Neural cell (in vitro differentiated cells): ENCODE results near the gene KCNS1. TPM values are rescaled to one million over a fixed set of nuclear protein-coding genes. Genes with fewer than 3 reads are reported as not detected.

ENCODE experiments used
- H2AFZ ChIP-seq: fragments of 200-600, 300-800 bp; sonication (generic), shearing (Covaris generic); 2 replicates; pipeline ENCODE4 v1.6.0; 2014; ENCODE audit warnings: low read depth, mild to moderate bottlenecking, antibody characterized with exemption, low read length, moderate library complexity
- H3F3A ChIP-seq: fragments of 200-600 bp; shearing (Covaris generic); 2 replicates; pipeline ENCODE4 v1.6.1; 2016; ENCODE audit warnings: mild to moderate bottlenecking, moderate library complexity, mixed read lengths, antibody characterized with exemption, low read length; ENCODE audit not compliant: insufficient read depth, poor library complexity, severe bottlenecking
- H3K27ac ChIP-seq: fragments of 200-600, 300-800 bp; sonication (generic), shearing (Covaris generic); 2 replicates; pipeline ENCODE4 v1.5.1; 2014; ENCODE audit warnings: mild to moderate bottlenecking, low read length, moderate library complexity
- H3K27me3 ChIP-seq: fragments of 300-800, 200-600 bp; sonication (generic), shearing (Covaris generic); 2 replicates; pipeline ENCODE4 v1.6.0; 2014; ENCODE audit warnings: mild to moderate bottlenecking, low read depth, low read length, moderate library complexity; ENCODE audit not compliant: insufficient read depth
- H3K36me3 ChIP-seq: fragments of 300-800, 200-600 bp; sonication (generic), shearing (Covaris generic); 2 replicates; pipeline ENCODE4 v1.5.1; 2014; ENCODE audit warnings: mild to moderate bottlenecking, antibody characterized with exemption, low read length, moderate library complexity; ENCODE audit not compliant: insufficient read depth
- H3K4me2 ChIP-seq: fragments of 300-800, 200-600 bp; sonication (generic), shearing (Covaris generic); 2 replicates; pipeline ENCODE4 v1.6.0; 2014; ENCODE audit warnings: mild to moderate bottlenecking, low read length
- H3K4me3 ChIP-seq: fragments of 300-800, 200-600 bp; sonication (generic), shearing (Covaris generic); 2 replicates; pipeline ENCODE4 v1.5.1; 2014; ENCODE audit warnings: mild to moderate bottlenecking, low read length, moderate library complexity
- H3K79me2 ChIP-seq: fragments of 200-600 bp; shearing (Covaris generic); replicated peaks from 2 replicates; pipeline ENCODE4 v1.6.0; 2014; ENCODE audit warnings: mild to moderate bottlenecking, low read length, moderate library complexity; ENCODE audit not compliant: insufficient read depth
- H3K9ac ChIP-seq: fragments of 300-800, 200-600 bp; sonication (generic), shearing (Covaris generic); 2 replicates; pipeline ENCODE4 v1.6.1; 2016; ENCODE audit warnings: mild to moderate bottlenecking, low read length, mixed read lengths
- H3K9me2 ChIP-seq: fragments of 200-600 bp; shearing (Covaris generic); 2 replicates; pipeline ENCODE4 v1.6.1; 2016; ENCODE audit warnings: mild to moderate bottlenecking, low read length, mixed read lengths; ENCODE audit not compliant: insufficient read depth
- H3K9me3 ChIP-seq: fragments of 200-600, 300-800 bp; sonication (generic), shearing (Covaris generic); 2 replicates; pipeline ENCODE4 v1.6.1; 2016; ENCODE audit warnings: mild to moderate bottlenecking, mixed run types, low read length, moderate library complexity, mixed read lengths
- H4K20me1 ChIP-seq: fragments of 200-600 bp; shearing (Covaris generic); 2 replicates; pipeline ENCODE4 v1.6.1; 2016; ENCODE audit warnings: mild to moderate bottlenecking, mixed run types; ENCODE audit not compliant: insufficient read depth
- CTCF ChIP-seq: fragments of 450-650 bp; IDR thresholded peaks from 2 replicates; pipeline ENCODE4 v1.5.1; 2014; ENCODE audit warnings: antibody characterized with exemption, mild to moderate bottlenecking, moderate library complexity; ENCODE audit not compliant: poor library complexity, severe bottlenecking
- EP300 ChIP-seq: fragments of 450-650 bp; conservative IDR thresholded peaks from 2 replicates; pipeline ENCODE4 v1.6.1; 2014; ENCODE audit warnings: antibody characterized with exemption, mild to moderate bottlenecking, moderate library complexity; ENCODE audit not compliant: poor library complexity, severe bottlenecking
- EZH2 ChIP-seq: fragments of 200-600, 300-800 bp; shearing (Covaris generic), sonication (generic); IDR thresholded peaks from 2 replicates; pipeline ENCODE4 v1.6.1; 2014; ENCODE audit warnings: antibody characterized with exemption, low read length, borderline replicate concordance, mild to moderate bottlenecking; ENCODE audit not compliant: insufficient read depth, poor library complexity, severe bottlenecking
- MXI1 ChIP-seq: fragments of 450-650 bp; conservative IDR thresholded peaks from 2 replicates; pipeline ENCODE4 v1.6.1; 2014; ENCODE audit warnings: antibody characterized with exemption, mild to moderate bottlenecking; ENCODE audit not compliant: poor library complexity, severe bottlenecking
- POLR2AphosphoS5 ChIP-seq: IDR thresholded peaks from 2 replicates; pipeline ENCODE4 v1.6.1; 2012
- RAD21 ChIP-seq: fragments of 450-650 bp; conservative IDR thresholded peaks from 2 replicates; pipeline ENCODE4 v1.6.1; 2014; ENCODE audit warnings: antibody characterized with exemption, mild to moderate bottlenecking, moderate library complexity
- REST ChIP-seq: IDR thresholded peaks from 2 replicates; pipeline ENCODE4 v1.6.1; 2012; ENCODE audit warnings: borderline replicate concordance
- SMC3 ChIP-seq: fragments of 450-650 bp; conservative IDR thresholded peaks from 2 replicates; pipeline ENCODE4 v1.6.1; 2014; ENCODE audit warnings: antibody characterized with exemption, mild to moderate bottlenecking, moderate library complexity; ENCODE audit not compliant: poor library complexity
- TAF1 ChIP-seq: IDR thresholded peaks from 2 replicates; pipeline ENCODE4 v1.6.1; 2012; ENCODE audit warnings: low read depth
- polyA plus RNA-seq: library from polyadenylated mRNA; depleted of rRNA; stranded (reverse); fragments of >200 nt; gene quantifications from 2 replicates; pipeline ENCODE4 v1.2.3, GENCODE V29; 2014

Gene KCNS1
- polyA plus RNA-seq, 1 donor from 2014 or later, result not detected

- no peak for TF ChIP-seq CTCF
- TF ChIP-seq REST, result no peak
- TF ChIP-seq RAD21, result no peak
- no peak for TF ChIP-seq TAF1
- TF ChIP-seq MXI1, result no peak
- no peak for TF ChIP-seq EP300
- no peak for TF ChIP-seq EZH2
- no peak for TF ChIP-seq SMC3
- no peak for TF ChIP-seq POLR2AphosphoS5
- Histone ChIP-seq H3K9me3 (no peaks in the 10 kb centered on the region), H3K79me2 (no peaks in the 10 kb centered on the region)
Measured at GRCh38 chr20:45112754-45113153, 11.8 kb upstream of the KCNS1 start.

GRCh38 chr20:45111799-45112471 is 11.0 kb upstream of the KCNS1 start:
- no peak overlapping the region for H2AFZ ChIP-seq
- H3K4me2 ChIP-seq, result no peak overlapping the region
- H3K79me2 ChIP-seq, result no peaks in the 10 kb centered on the region
- H3K27me3 ChIP-seq, result no peaks in the 10 kb centered on the region
- no peak overlapping the region for H3K4me3 ChIP-seq
- no peak overlapping the region for H3K9ac ChIP-seq
- H3K27ac ChIP-seq, result no peak overlapping the region
- H3K36me3 ChIP-seq, result no peaks in the 10 kb centered on the region
- no peaks in the 10 kb centered on the region for H3K9me2 ChIP-seq
- no peak for TF ChIP-seq TAF1
- no peak for TF ChIP-seq SMC3
- TF ChIP-seq MXI1, result no peak
- H4K20me1 ChIP-seq, result no peaks in the 10 kb centered on the region
- H3K9me3 ChIP-seq, result no peaks in the 10 kb centered on the region
- H3F3A ChIP-seq, result no peaks in the 10 kb centered on the region

More at GRCh38 chr20:45112754-45113153, 11.8 kb upstream of the KCNS1 start:
- Histone ChIP-seq H4K20me1 (no peaks in the 10 kb centered on the region), H3K9me2 (no peaks in the 10 kb centered on the region), H3K27me3 (no peaks in the 10 kb centered on the region), H3F3A (no peaks in the 10 kb centered on the region), H3K9ac (no peak overlapping the region), H3K4me3 (no peak overlapping the region), H3K27ac (no peak overlapping the region), H3K4me2 (no peak overlapping the region), H3K36me3 (no peaks in the 10 kb centered on the region), H2AFZ (no peak overlapping the region)
